GM12865 (cell line): Measurements from ENCODE around the gene DRGX.
A peak's percentile ranks its signal among the peaks of the same experiment; 100 is the strongest.

ENCODE experiments used
- DNase-seq: peaks from one replicate; pipeline ENCODE4 v3.0.0; 2010; ENCODE audit warnings: low read depth
- H3K4me3 ChIP-seq: 2 replicates; pipeline ENCODE4 v1.5.1; 2011; ENCODE audit warnings: mild to moderate bottlenecking, low read depth, low read length, control low read depth
- TF ChIP-seq, protein P1 (sequence below): IDR thresholded peaks from 2 replicates; pipeline ENCODE4 v1.5.1; 2011; ENCODE audit warnings: low read length, control low read depth, low read depth, inconsistent platforms; ENCODE audit not compliant: insufficient read depth; ENCODE audit errors: missing control alignments

The DRGX gene

DNA sequence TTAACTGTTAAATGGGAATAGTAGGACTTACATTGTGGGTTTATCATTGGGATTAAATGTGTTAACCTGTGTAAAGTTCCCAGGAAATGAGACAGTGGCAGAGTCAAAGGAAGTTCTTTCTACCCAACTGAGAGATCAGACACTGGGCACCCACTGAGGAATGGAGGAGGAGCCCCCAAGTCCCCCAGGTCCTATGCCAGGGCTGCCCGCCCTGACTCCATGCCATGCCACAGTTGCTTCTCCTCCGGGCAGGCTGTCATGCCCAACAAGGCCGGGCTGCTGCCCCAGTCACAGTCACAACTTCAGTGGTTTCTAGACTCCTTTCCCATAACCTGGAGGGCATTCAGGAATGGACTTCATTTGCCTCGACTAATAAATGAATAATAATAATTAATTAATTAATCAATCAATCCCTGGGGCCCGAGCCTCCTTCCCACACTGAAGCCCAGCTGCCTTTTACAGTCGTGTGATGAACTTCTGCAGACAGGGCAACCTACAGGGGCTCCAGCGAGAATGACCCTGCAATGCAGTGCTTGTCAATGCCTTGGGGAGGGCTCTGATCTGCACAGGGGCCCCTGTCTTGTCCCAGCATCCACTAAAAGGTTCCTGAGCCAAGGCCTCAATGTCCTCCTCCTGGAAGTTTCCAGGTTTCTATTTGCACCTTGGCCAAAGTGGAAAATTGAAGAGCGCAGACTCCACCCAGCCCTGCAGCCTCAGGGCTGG lies 32.4 kb downstream of the DRGX start:
- DNase-seq: no peak
- no peak overlapping the region for H3K4me3 ChIP-seq
- TF ChIP-seq, protein P1, sequence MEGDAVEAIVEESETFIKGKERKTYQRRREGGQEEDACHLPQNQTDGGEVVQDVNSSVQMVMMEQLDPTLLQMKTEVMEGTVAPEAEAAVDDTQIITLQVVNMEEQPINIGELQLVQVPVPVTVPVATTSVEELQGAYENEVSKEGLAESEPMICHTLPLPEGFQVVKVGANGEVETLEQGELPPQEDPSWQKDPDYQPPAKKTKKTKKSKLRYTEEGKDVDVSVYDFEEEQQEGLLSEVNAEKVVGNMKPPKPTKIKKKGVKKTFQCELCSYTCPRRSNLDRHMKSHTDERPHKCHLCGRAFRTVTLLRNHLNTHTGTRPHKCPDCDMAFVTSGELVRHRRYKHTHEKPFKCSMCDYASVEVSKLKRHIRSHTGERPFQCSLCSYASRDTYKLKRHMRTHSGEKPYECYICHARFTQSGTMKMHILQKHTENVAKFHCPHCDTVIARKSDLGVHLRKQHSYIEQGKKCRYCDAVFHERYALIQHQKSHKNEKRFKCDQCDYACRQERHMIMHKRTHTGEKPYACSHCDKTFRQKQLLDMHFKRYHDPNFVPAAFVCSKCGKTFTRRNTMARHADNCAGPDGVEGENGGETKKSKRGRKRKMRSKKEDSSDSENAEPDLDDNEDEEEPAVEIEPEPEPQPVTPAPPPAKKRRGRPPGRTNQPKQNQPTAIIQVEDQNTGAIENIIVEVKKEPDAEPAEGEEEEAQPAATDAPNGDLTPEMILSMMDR: no peak

DNA sequence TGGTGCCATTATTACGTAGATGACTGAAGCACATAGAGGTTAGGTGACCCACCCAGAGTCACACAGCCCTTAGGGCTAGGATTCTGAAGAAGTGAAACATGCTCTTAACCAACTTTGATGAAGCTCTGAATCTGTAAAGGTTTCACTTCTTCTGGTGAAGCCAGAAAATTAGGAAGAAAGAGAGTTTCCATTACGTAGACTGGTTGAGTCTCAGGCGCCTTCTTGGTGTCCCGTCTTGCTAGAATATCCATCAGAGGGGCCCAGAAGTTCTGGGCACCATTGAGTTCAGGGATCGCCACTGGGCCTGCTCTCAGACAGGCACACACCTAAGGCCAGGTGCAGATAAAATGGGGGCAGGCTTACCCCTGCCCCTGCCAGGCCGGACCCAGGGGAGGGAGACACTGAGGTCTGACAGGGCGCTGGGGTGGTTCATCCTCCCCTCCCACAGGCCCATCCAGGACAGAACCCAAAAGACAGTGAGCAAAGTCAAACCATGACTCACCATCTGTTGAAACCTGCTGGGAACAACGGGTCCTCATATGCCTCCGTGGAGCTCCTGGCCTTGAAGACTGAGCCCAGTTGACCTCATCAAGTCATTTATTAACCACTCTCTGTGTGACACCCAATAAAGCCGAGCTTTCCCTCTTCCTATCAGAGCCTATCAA lies 33.2 kb downstream of the DRGX start:
- H3K4me3 ChIP-seq: no peak overlapping the region
- peak; percentile 74 for DNase-seq
- TF ChIP-seq, protein P1: no peak

DNA sequence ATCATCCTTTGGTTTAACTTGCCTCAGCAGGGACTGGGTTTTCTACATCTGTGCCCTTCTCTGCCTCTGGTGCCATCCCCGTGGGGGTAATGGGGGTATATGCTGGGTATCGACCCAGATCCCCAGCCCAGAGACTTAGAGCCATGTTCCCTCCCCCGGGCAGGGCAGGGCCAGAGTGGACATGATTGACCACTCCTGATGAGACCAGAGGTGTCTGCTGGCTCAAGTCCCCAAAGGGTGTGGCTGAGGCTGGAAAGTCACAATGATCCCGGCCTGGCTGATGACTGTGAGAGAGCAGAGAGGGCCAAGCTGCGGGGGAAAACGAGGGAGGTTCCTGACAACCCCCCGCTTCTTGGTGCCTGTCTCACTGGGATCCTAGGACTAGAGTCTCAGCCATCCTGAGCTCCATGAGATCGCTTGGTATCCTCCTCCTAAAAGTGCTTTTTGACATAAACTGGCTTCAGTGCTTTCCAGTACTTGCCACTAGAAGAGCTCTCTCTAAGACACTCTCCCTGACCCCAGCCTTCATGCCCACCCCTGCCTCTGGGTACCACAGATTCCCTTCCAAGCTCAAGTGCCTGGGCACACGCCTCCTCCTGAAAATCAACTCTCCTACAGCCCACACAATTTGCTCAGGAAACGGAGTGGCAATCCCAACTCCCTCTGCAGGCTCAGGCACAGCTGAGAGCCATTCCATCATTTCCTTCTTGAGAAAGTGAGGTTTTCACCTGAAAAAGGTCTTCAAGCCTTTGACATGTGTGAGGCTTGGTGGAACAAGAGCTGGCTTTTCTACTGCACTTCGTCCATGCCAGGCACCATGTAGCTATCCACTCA lies 33.9 kb downstream of the DRGX start:
- TF ChIP-seq, protein P1: no peak
- H3K4me3 ChIP-seq: no peak overlapping the region
- no peak for DNase-seq

DNA sequence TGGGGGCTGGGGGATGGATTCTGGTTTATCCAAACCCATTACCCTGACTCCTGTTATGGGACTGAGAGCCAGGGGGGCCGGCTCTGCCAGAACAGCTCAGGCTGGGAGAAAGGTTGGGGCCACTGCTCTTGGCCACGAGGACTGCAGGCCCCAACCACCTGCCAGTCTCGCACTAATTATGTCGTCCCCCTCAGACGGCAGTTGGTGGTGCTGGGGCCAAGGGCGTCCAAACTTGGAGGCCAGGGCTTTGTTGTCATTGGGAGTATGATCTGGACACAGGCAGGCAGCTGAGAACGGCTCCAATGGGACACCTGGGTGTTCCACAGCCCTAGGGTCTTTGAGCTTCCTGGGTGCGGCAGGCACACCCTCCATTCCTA lies 34.7 kb downstream of the DRGX start:
- TF ChIP-seq, protein P1: no peak
- DNase-seq: no peak
- no peak overlapping the region for H3K4me3 ChIP-seq

DNA sequence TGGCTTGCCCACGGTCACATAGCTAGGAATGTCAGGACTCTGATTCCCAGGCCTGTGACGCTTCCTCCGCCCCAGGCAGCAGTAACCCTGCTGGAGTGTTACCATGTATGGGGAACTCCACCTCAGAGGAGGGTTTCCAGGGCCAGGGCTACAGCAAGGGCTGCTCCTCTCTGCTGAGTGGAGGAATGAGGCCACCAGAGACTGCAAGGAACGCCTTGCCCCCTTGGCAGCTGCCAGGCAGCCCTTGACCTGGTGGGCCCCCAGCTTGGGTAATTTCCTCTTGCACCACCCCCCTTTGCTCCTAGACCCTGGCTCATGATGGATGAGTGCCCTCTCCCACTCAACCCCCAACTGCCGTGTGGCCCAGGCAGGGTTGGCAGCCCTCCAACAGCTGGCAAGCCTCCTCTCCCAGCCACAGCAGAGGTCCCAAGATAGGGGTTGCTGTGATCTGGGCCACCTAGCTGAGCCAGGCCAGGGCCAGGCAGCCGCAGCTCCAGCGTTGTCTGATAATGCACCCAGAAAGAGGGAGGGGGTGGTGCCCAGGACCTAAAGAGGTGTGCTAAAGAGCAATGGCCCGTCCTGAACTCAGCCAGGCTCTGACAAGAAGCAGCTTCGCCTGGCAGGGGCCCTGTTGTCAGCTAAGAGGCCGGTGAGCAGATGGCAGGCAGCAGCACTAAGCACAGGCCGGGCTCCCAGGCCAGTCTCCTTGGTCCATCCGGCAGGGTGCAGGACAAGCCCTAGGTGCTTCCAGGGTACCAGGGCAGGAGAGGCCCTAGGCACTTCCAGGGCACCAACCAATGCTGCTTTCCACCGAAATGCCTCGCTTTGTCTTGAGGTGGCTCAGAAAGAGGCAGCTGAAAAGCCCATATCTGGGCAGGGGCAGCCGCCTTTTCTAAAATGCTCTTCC lies 35.4 kb downstream of the DRGX start:
- no peak for DNase-seq
- TF ChIP-seq, protein P1: no peak
- H3K4me3 ChIP-seq: no peak overlapping the region

DNA sequence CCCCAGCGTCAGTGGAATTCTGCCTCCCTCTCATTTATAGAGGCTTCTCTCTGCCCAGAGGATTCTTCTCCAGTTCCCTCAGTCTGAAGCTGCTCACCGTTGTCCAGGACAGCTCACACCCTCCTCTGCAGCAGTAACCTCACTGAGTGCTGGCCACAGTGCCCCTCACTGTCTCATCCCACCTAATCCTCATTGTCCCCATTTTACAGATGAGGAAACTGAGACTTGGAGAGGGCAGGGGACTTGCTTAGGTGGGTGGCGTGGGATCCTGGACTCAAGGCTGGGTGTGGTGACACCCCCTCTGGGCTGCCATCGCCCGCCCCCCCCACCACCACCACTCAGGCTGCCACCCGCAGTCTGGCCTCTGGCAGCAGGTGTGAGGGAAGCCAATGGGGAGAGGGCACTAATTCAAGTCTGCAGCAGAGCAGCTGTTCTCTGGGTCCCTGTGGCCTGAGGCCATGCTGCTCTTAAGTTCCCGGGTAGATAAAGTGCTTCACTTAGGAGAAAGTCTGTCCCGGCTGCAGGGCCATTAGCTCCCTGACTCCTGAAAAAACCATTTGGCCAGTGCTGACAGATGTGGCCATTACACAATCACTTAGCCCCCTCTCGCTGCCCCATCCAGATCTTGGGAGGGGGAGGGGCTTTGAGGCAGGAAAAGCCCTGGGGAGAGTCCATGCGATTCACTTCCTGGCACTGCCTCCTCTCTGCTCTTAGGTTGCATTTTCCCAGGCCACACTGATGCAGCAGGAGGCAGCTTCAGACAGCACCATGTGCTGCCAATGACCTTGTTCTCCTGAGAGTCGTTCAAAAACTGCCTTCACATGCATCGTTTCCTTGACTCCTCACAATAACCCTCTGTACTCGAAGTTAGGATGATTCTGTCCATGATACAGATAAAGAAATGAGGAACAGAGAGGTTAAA lies 36.3 kb downstream of the DRGX start:
- H3K4me3 ChIP-seq: no peak overlapping the region
- no peak for DNase-seq
- TF ChIP-seq, protein P1: no peak
